T-helper 9 cell (primary cell): ENCODE data around the gene C1orf115.
"Not testable (repeated sequence)": the region's sequence is repeated elsewhere in the genome, so short reads cannot be mapped to it uniquely, and the experiment has no call there.

Experiments
- DNase-seq: peaks from one replicate; pipeline ENCODE4 v3.0.0-alpha.2; 2020

Gene C1orf115

DNA sequence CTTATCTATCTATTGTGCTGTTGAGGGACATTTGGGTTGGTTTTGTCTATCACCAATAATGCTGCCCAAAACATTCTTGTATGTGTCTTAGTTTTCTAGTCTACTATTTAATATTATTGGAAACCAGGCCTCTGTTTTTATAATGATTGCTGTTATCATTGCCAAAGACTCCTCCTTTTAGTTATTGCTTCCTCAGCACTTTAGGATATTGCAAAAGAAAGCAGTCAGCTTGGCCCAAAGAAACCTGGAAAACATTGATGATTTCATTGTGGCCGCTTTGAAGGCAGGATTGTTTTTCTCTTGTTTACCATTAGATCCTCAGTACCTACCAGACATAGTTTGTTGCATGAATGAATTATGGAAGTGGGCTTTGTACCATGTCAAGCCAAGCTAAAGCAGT lies 37.4 kb downstream of the C1orf115 start:
- DNase-seq: no peak

DNA sequence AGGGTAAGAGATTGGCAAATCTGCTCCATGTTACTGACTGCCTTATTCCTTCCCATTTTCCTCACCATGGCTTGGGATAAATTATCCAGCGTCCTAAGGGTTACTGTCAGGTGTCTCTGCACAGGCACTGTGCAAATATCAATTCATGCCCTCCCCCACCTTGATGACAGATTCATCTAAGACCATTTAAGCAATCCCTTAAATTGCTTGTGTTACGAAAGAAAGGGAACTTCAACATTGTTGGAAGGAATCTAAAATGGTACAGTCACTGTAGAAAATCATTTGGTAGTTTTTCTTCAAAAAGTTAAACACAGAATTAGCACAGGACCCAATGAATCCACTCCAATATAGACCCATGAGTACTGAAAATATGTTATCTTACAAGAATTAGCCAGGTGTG lies 40.3 kb downstream of the C1orf115 start:
- DNase-seq: no peak

DNA sequence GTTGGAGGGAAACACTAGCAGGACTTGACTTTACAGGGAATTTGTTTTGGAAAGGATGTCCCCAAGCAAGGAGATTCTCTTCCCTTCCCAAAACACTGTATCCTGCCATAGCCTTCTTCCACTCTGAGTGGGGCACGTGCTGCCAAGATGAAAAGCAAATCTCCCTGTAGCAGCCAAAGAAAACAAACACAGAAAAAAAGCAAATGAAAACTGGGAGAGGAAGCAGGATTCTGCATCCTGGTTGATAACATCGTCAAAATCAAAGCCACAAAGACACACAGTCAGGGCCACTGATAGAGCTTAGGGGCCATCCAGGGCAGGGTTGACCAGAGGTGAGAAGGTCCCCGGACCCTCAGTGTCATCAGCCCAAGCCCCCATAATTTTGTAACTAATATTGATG lies 42.0 kb downstream of the C1orf115 start:
- no peak for DNase-seq

DNA sequence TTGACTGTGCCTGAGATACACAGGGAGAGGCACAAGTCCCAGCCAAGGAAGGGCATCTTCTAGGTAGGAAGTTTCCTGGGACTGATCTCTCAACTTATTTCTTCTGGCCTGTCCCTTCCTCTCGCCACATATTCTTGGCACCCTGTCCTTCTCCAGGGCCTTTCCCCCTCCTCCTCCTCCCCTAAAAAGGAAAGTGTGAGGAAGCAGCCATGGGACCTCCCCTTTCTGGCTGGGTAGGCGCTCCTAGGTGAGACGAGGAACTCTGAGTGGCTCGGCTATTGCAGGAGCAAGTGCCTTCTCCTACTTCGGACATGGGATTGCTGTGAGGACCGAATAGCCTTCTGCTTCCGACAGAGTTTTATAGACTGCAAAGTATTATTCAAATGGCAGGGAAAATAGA lies 42.5 kb downstream of the C1orf115 start:
- DNase-seq: no peak

DNA sequence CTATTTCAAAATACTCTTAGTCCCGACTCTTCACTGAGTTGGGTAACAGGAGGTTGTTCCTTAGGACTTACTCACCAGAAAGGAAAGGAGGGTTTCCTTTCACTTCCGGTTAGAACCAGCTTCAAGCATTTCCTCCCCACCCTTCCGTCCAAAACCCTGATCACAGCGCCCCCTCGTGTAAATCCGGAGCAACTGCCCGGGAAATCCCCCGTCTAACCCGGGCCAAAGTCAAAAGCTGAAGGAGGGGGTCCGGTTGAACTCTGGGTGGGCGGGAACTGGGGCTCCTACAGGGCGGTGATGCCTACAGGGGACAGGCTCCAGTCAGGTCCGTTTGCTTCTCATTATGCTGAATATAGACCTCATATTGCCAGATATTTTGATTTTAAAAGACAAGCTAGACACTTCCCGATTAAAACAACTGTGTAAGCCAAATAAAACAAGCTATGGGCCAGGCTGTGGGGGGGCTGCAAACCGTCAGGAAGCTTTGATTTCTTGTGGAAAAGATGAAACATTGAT lies 43.0 kb downstream of the C1orf115 start:
- peak; percentile 71 for DNase-seq

GRCh38 chr1:220734571-220735326 lies 44.6 kb downstream of the C1orf115 start:
- DNase-seq: no peak

- not testable (repeated sequence) for DNase-seq
Observed at GRCh38 chr1:220736283-220736682, 46.1 kb downstream of the C1orf115 start.

DNA sequence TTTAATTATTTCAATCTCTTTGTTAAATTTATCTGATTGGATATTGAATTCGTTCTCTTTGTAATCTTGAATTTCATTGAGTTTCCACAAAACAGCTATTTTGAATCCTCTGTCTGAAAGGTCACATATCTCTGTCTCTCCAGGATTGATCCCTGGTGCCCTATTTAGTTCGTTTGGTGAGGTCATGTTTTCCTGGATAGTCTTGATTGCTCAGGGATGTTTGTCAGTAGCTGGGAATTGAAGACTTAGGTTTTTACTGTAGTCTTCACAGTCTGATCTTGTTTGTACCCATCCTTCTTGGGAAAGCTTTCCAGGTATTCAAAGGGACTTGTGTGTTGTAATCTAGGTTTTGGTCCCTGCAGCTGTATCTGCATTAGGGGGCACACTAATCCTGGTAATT lies 51.2 kb downstream of the C1orf115 start:
- DNase-seq: no peak

DNA sequence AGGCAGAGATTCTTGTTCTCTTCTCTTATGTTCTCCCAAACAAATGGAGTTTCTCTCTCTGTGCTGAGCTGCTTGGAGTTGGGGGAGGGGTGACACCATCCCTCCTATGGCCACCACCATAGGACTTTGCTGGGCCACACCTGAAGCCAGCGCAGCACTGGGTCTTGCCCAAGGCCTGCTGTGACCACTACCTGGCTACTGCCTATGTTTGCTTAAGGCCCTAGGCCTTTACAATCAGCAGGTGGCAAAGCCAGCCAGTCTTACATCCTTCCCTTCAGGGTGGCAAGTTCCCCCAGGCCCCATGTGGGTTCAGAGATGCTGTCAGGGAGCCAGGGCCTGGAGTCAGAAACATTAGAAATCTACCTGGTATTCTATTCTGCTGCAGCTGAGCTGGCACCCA lies 51.7 kb downstream of the C1orf115 start:
- no peak for DNase-seq

GRCh38 chr1:220742520-220742919 lies 52.4 kb downstream of the C1orf115 start:
- no peak for DNase-seq

- no peak for DNase-seq
Observed at GRCh38 chr1:220746851-220747250, 56.7 kb downstream of the C1orf115 start.

DNA sequence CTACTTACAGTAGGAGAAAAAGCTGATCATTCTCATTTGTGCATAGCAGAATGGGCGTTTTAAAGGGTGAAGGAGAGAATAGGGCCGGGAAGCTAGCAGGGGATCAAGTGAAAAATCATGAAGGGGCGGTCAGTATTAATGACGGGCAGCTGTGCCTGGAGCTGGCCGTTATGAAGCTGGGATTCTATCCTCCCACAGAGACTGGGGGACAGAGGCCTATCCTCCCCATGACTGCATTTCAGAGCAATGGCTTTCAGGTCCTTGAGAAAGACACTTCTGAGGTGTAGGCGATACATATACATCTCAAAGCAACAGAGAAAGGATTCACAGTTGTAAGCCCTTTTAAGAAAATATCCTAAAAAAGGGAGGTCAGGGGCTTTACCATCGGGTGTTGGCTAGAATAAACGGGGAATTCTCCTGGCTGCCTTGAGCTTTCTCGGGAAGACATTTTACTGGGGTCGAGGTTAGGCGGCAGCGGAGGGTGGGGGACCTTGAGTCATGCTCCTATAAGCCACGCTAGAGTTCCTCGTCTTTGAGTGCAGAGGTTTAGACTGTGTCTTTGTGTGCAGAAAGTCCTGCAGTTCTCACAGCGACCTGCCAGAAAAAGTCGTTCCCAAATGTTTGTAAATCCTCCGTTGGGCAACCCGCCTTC lies 57.4 kb downstream of the C1orf115 start:
- DNase-seq: no peak

GRCh38 chr1:220748089-220748934 lies 58.1 kb downstream of the C1orf115 start, which contains the start of gene MTARC2:
Gene MTARC2, plus strand, starts transcription at chr1:220748322. Its CDS starts 210 bp downstream, at chr1:220748532.
- DNase-seq: no peak
